Astrocyte (in vitro differentiated cells and primary cell): ENCODE measurements around the gene SLC1A7. TPM values are rescaled to one million over a fixed set of nuclear protein-coding genes. Genes with fewer than 3 reads are reported as not detected.

Source experiments
- DNase-seq: peaks from one replicate; pipeline ENCODE4 v3.0.0-alpha.2; 2010; ENCODE audit warnings: low read depth
- FAIRE-seq: peaks from 2 replicates; lab custom pipeline; 2011; peaks lifted over from hg19 to GRCh38; lab: Jason Lieb, UNC
- H2AFZ ChIP-seq: 2 replicates; pipeline ENCODE4 v1.6.0; 2012; ENCODE audit warnings: low read depth, low read length, inconsistent platforms
- H3K27ac ChIP-seq: 2 replicates; pipeline ENCODE4 v1.5.1; 2011; ENCODE audit warnings: low read depth, low read length, inconsistent platforms
- H3K27me3 ChIP-seq: 2 replicates; pipeline ENCODE4 v1.6.0; 2011; ENCODE audit warnings: low read length, inconsistent platforms; ENCODE audit not compliant: insufficient read depth
- H3K36me3 ChIP-seq: 2 replicates; pipeline ENCODE4 v1.5.1; 2011; ENCODE audit warnings: low read length, inconsistent platforms; ENCODE audit not compliant: insufficient read depth
- H3K4me1 ChIP-seq: 2 replicates; pipeline ENCODE4 v1.5.1; 2011; ENCODE audit warnings: low read length, inconsistent platforms; ENCODE audit not compliant: insufficient read depth
- H3K4me2 ChIP-seq: 2 replicates; pipeline ENCODE4 v1.6.0; 2012; ENCODE audit warnings: low read length, inconsistent platforms
- H3K4me3 ChIP-seq: 2 replicates; pipeline ENCODE4 v1.5.1; 2011; ENCODE audit warnings: low read depth, mild to moderate bottlenecking, low read length, inconsistent platforms; ENCODE audit not compliant: insufficient read depth
- H3K79me2 ChIP-seq: 2 replicates; pipeline ENCODE4 v1.6.0; 2012; ENCODE audit warnings: mild to moderate bottlenecking, low read length, inconsistent platforms; ENCODE audit not compliant: insufficient read depth
- H3K9ac ChIP-seq: 2 replicates; pipeline ENCODE4 v1.6.0; 2012; ENCODE audit warnings: mild to moderate bottlenecking, low read length, inconsistent platforms
- H3K9me3 ChIP-seq: 2 replicates; pipeline ENCODE4 v1.5.1; 2012; ENCODE audit warnings: low read depth, mild to moderate bottlenecking, low read length, inconsistent platforms; ENCODE audit not compliant: insufficient read depth
- H4K20me1 ChIP-seq: 2 replicates; pipeline ENCODE4 v1.6.0; 2012; ENCODE audit warnings: low read length, inconsistent platforms; ENCODE audit not compliant: insufficient read depth
- H3K27ac Mint-ChIP-seq: one replicate; pipeline ENCODE4 v1.8.0; 2021; ENCODE audit warnings: mild to moderate bottlenecking, mixed read lengths; ENCODE audit not compliant: unreplicated experiment
- H3K27me3 Mint-ChIP-seq: one replicate; pipeline ENCODE4 v1.8.0; 2021; ENCODE audit warnings: low read depth, mixed read lengths; ENCODE audit not compliant: unreplicated experiment
- H3K36me3 Mint-ChIP-seq: one replicate; pipeline ENCODE4 v1.8.0; 2021; ENCODE audit warnings: low read depth, mixed read lengths; ENCODE audit not compliant: unreplicated experiment
- H3K4me1 Mint-ChIP-seq: one replicate; pipeline ENCODE4 v1.8.0; 2021; ENCODE audit warnings: low read depth, mixed read lengths; ENCODE audit not compliant: unreplicated experiment
- H3K4me3 Mint-ChIP-seq: one replicate; pipeline ENCODE4 v1.8.0; 2021; ENCODE audit warnings: mild to moderate bottlenecking, moderate library complexity, mixed read lengths; ENCODE audit not compliant: unreplicated experiment
- H3K9me3 Mint-ChIP-seq: one replicate; pipeline ENCODE4 v1.8.0; 2021; ENCODE audit warnings: mild to moderate bottlenecking, mixed read lengths; ENCODE audit not compliant: unreplicated experiment
- EZH2 ChIP-seq: IDR thresholded peaks from 2 replicates; pipeline ENCODE4 v1.6.1; 2012; ENCODE audit warnings: mild to moderate bottlenecking, low read length, inconsistent platforms; ENCODE audit not compliant: insufficient read depth
- total RNA-seq: library from RNA; stranded (reverse); gene quantifications from 2 replicates; pipeline ENCODE4 v1.2.1, GENCODE V29; 2021
- TF ChIP-seq, protein P1 (sequence below): IDR thresholded peaks from 2 replicates; pipeline ENCODE4 v1.5.1; 2011; ENCODE audit warnings: low read depth, mild to moderate bottlenecking, inconsistent platforms, low read length, moderate library complexity; ENCODE audit not compliant: insufficient read depth

The SLC1A7 gene
- total RNA-seq, 1 donor from 2014 or later: not detected

DNA sequence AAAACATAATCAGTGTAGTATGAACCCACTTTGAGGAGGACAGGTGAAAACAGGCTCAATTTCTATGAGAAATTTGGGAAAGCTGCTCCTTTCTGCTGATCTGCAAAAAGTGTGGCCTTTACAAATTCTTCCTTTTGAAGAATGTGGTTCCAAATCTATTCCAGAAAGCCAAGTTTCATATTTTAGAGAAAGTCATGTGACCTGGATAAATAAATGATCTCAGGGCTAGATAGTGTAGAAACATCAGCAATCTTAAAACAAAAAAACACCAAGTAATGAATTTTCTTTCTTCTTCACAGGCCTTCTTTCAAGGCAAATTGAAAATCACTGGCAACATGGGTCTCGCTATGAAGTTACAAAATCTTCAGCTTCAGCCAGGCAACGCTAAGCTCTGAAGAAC lies 92.1 kb downstream of the SLC1A7 start:
- FAIRE-seq (no peak), DNase-seq (no peak)
- no peak overlapping the region for H3K9ac ChIP-seq
- peaks cover 34% of the 10 kb centered on the region for H3K4me1 ChIP-seq
- Mint-ChIP-seq H3K4me1 (peaks cover 28% of the 10 kb centered on the region), H3K27ac (no peak overlapping the region), H3K27me3 (no peaks in the 10 kb centered on the region), H3K36me3 (peaks cover 13% of the 10 kb centered on the region), H3K4me3 (no peak overlapping the region), H3K9me3 (no peaks in the 10 kb centered on the region)
- no peak overlapping the region for H3K4me3 ChIP-seq
- no peaks in the 10 kb centered on the region for H3K36me3 ChIP-seq
- no peaks in the 10 kb centered on the region for H3K27me3 ChIP-seq
- H3K27ac ChIP-seq: no peak overlapping the region
- no peak overlapping the region for H2AFZ ChIP-seq
- H3K9me3 ChIP-seq: no peaks in the 10 kb centered on the region
- H3K79me2 ChIP-seq: no peaks in the 10 kb centered on the region
- TF ChIP-seq EZH2: no peak
- H3K4me2 ChIP-seq: no peak overlapping the region
- H4K20me1 ChIP-seq: no peaks in the 10 kb centered on the region

DNA sequence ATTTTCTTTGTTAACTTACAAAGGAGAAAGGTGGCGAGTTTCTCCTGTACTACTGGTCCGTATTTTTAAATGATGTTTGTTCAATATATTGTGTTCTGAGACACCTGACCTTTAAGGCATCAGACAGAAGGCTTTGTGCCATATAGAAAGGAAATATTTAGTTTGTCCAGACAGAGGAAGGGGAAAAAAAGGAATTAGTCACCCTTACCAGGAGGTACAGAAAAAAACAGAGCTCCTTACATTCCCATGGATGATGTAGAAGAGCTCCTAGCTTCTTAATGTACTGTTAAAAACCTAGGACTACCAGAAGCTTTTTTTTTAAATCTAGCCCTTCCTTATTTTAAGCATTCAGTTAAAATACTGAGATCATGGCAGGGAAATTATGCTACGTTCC lies 92.9 kb downstream of the SLC1A7 start:
- Mint-ChIP-seq H3K4me3 (no peak overlapping the region), H3K27ac (no peak overlapping the region), H3K4me1 (peaks cover 28% of the 10 kb centered on the region), H3K36me3 (peaks cover 11% of the 10 kb centered on the region), H3K9me3 (no peaks in the 10 kb centered on the region), H3K27me3 (no peaks in the 10 kb centered on the region)
- H3K9ac ChIP-seq: no peak overlapping the region
- no peaks in the 10 kb centered on the region for H4K20me1 ChIP-seq
- FAIRE-seq (no peak), DNase-seq (peak; percentile 39)
- H3K79me2 ChIP-seq: no peaks in the 10 kb centered on the region
- peak overlapping the region; percentile 8 for H3K27ac ChIP-seq
- peak overlapping the region; percentile 12 for H3K4me2 ChIP-seq
- no peak overlapping the region for H3K4me3 ChIP-seq
- peaks cover 34% of the 10 kb centered on the region for H3K4me1 ChIP-seq
- H3K27me3 ChIP-seq: no peaks in the 10 kb centered on the region
- no peaks in the 10 kb centered on the region for H3K9me3 ChIP-seq
- no peak overlapping the region for H2AFZ ChIP-seq
- H3K36me3 ChIP-seq: no peaks in the 10 kb centered on the region
- no peak for TF ChIP-seq EZH2
- TF ChIP-seq, protein P1, sequence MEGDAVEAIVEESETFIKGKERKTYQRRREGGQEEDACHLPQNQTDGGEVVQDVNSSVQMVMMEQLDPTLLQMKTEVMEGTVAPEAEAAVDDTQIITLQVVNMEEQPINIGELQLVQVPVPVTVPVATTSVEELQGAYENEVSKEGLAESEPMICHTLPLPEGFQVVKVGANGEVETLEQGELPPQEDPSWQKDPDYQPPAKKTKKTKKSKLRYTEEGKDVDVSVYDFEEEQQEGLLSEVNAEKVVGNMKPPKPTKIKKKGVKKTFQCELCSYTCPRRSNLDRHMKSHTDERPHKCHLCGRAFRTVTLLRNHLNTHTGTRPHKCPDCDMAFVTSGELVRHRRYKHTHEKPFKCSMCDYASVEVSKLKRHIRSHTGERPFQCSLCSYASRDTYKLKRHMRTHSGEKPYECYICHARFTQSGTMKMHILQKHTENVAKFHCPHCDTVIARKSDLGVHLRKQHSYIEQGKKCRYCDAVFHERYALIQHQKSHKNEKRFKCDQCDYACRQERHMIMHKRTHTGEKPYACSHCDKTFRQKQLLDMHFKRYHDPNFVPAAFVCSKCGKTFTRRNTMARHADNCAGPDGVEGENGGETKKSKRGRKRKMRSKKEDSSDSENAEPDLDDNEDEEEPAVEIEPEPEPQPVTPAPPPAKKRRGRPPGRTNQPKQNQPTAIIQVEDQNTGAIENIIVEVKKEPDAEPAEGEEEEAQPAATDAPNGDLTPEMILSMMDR: no peak

DNA sequence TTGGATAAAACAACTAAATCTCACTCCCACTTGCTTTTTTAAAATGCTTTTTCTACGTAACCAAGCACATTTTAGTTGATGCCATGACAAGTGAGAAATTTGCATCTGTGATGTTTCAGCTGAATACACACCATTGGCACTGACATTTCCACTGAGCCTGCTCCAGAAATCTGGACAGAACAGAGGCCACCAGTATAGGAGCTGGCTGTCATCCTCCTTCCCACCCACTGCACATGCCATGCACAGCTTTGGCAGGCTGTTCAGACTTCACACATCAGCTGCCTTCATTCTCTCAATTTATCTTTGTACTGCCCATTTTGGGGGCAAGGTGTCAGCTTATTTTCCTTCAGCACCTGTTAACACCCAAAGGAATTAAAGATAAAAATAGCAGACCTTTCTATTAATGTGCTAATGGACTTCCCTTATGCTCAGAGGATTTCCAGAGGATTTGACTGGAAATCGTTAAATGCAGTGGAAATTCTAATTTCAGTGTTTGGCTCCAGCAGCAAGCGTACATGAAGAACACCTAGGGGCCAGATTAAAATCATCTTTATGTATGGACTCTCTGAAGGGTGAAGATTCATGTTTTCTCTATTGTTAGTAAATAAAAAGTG lies 93.4 kb downstream of the SLC1A7 start:
- no peak overlapping the region for H3K27ac Mint-ChIP-seq
- FAIRE-seq (peak; percentile 17), DNase-seq (no peak)
- no peak overlapping the region for H3K4me3 Mint-ChIP-seq
- H3K27me3 Mint-ChIP-seq: no peaks in the 10 kb centered on the region
- Histone ChIP-seq H3K9me3 (no peaks in the 10 kb centered on the region), H3K4me3 (no peak overlapping the region), H4K20me1 (no peaks in the 10 kb centered on the region), H2AFZ (no peak overlapping the region), H3K36me3 (no peaks in the 10 kb centered on the region), H3K9ac (no peak overlapping the region), H3K4me1 (peaks cover 34% of the 10 kb centered on the region), H3K27ac (no peak overlapping the region), H3K79me2 (no peaks in the 10 kb centered on the region), H3K4me2 (peak overlapping the region; percentile 12), H3K27me3 (no peaks in the 10 kb centered on the region)
- peaks cover 28% of the 10 kb centered on the region for H3K4me1 Mint-ChIP-seq
- H3K9me3 Mint-ChIP-seq: no peaks in the 10 kb centered on the region
- TF ChIP-seq EZH2: no peak
- TF ChIP-seq, protein P1: no peak
- H3K36me3 Mint-ChIP-seq: peaks cover 10% of the 10 kb centered on the region
